ENCODE measurements around the gene RFFL. TPM values are rescaled to one million over a fixed set of nuclear protein-coding genes. Genes with fewer than 3 reads are reported as not detected.
"Not testable (repeated sequence)": the region's sequence is repeated elsewhere in the genome, so short reads cannot be mapped to it uniquely, and the experiment has no call there.

RFFL gene
- total RNA-seq, 6 experiments from 2014 or later: 12.0 to 18.5 (median 13.6) TPM

DNA sequence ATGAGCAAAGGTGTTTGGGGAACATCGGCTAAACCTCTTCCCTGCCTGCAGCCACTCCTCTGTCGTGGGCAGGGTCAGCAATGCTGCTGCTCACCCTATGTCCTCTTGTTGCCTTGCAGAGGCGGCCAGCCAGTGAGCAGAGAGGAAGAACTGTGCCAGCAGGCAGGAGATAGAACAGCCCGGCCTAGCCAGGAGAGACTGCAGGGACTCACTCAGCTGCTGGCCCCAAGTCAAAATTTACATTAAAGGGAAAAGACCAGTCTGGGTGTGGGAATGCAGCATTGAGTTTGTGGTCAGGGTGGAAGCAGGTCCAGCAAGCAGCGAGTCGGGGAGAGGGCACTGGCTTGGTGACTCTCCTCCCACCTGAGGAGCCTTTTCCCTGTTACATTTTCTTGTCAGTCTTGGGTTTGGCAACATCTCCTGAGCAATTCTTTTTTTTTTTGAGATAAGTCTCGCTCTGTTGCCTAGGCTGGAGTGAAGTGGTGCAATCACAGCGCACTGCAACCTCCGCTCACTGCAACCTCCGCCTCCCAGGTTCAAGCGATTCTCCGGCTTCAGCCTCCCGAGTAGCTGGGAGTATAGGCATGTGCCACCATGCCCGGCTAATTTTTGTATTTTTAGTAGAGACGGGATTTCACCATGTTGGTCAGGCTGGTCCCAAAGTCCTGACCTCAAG lies 60.5 kb downstream of the RFFL start:
- Mint-ChIP-seq H3K4me1 (ENCODE audit: low read depth) (peaks cover 6% of the 10 kb centered on the region), H3K36me3 (ENCODE audit: low read depth) (peaks cover 8% of the 10 kb centered on the region), H3K27me3 (ENCODE audit: insufficient read depth) (peaks cover 1% of the 10 kb centered on the region; the same call in 1 of the 2 replicates), H3K9me3 (no peaks in the 10 kb centered on the region), H3K4me3 (no peak overlapping the region; the same call in 1 of the 2 replicates), H3K27ac (0 out of 2 replicates have a peak overlapping the region, but pooled peaks have one; percentile 2)
- no peak for DNase-seq
- TF ChIP-seq, protein P1, sequence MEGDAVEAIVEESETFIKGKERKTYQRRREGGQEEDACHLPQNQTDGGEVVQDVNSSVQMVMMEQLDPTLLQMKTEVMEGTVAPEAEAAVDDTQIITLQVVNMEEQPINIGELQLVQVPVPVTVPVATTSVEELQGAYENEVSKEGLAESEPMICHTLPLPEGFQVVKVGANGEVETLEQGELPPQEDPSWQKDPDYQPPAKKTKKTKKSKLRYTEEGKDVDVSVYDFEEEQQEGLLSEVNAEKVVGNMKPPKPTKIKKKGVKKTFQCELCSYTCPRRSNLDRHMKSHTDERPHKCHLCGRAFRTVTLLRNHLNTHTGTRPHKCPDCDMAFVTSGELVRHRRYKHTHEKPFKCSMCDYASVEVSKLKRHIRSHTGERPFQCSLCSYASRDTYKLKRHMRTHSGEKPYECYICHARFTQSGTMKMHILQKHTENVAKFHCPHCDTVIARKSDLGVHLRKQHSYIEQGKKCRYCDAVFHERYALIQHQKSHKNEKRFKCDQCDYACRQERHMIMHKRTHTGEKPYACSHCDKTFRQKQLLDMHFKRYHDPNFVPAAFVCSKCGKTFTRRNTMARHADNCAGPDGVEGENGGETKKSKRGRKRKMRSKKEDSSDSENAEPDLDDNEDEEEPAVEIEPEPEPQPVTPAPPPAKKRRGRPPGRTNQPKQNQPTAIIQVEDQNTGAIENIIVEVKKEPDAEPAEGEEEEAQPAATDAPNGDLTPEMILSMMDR (IDR thresholded peaks at IDR 0.05): no peak

DNA sequence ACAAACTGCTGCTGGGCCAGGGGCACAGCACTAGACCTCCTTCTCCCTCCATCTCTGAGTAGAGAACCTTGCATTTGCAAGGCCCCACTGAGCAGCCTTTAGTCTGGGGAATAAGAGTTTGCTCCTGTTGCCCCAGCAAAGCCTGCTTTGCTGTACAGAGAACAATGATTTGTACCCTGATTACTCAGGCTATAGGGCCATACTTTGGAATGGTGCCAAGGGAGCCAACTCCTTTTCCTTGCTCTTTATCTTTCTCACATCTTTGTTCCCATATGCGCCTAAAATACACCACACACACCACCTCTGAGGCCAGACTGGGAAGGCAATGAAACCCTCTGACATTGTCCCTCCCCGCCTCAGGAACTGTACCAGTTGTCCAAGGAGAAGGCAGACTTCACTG lies 62.0 kb downstream of the RFFL start:
- DNase-seq: no peak
- no peak overlapping the region for H3K27ac Mint-ChIP-seq
- H3K4me3 Mint-ChIP-seq: no peak overlapping the region
- TF ChIP-seq, protein P1 (IDR thresholded peaks at IDR 0.05): no peak
- H3K27me3 Mint-ChIP-seq (ENCODE audit: insufficient read depth): peaks cover 1% of the 10 kb centered on the region; the same call in 1 of the 2 replicates
- no peaks in the 10 kb centered on the region; the same call in 1 of the 2 replicates for H3K36me3 Mint-ChIP-seq (ENCODE audit: low read depth)
- H3K4me1 Mint-ChIP-seq (ENCODE audit: low read depth): peaks cover 14% of the 10 kb centered on the region
- no peaks in the 10 kb centered on the region for H3K9me3 Mint-ChIP-seq

DNA sequence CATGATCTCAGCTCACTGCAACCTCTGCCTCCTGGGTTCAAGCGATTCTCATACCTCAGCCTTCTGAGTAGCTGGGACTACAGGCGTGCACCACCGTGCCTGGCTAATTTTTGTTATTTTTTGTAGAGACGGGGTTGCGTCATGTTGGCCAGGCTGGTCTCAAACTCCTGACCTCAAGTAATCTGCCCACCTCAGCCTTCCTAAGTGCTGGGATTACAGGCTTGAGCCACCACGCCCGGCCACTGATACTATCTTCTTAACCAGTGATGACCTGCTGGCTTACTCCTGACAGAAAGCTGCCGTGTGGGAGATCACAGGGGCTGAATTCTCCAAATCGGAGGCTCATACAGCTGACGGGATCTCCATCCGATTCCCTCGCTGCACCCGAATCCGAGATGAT lies 62.5 kb downstream of the RFFL start:
- H3K36me3 Mint-ChIP-seq (ENCODE audit: low read depth); H3K27ac Mint-ChIP-seq; H3K9me3 Mint-ChIP-seq; H3K4me3 Mint-ChIP-seq; DNase-seq; H3K27me3 Mint-ChIP-seq (ENCODE audit: insufficient read depth): not testable (repeated sequence)
- H3K4me1 Mint-ChIP-seq (ENCODE audit: low read depth): peaks cover 14% of the 10 kb centered on the region

DNA sequence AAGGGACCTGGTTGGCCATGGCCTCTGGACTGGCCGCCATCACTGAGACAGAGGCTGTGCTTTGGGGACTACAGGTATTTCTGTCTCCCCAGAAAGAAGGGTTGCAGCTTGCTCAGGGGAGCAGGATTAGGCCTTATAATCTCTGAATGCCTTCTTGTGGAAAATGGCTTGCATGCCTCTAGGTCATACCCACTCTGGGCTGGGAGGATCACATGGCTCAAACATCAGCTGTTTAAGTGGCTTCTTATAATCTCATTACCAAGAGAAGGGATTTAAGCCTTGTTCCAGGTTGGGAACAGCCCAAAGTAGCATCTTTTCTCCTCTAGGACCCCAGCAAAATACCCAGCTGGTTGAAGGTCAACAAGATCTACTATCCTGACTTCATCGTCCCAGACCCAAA lies 64.1 kb downstream of the RFFL start:
- H3K4me1 Mint-ChIP-seq (ENCODE audit: low read depth): peaks cover 14% of the 10 kb centered on the region
- DNase-seq: no peak
- H3K27me3 Mint-ChIP-seq (ENCODE audit: insufficient read depth): peaks cover 1% of the 10 kb centered on the region; the same call in 1 of the 2 replicates
- no peak overlapping the region for H3K27ac Mint-ChIP-seq
- no peak overlapping the region for H3K4me3 Mint-ChIP-seq
- TF ChIP-seq, protein P1 (IDR thresholded peaks at IDR 0.05): no peak
- no peaks in the 10 kb centered on the region for H3K9me3 Mint-ChIP-seq
- H3K36me3 Mint-ChIP-seq (ENCODE audit: low read depth): no peaks in the 10 kb centered on the region

DNA sequence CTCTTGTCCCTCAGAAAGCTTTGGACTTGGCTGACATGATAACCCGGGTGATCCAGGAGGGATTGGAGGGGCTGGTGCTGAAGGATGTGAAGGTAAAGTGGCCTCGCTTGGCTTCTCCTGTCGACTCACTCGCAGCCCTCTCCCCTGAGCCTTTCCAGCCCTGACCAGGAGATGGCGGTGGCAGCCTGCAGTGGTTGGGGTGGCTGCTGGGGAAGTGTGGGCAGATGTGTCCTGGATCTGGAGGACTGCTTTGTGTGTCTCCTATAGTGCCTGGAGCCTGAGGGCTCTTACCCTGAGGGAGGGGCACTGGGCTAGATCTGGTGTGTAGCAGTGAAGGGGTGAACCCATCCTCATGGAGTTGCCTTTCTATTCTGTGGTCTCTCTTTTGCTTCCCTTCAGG lies 65.3 kb downstream of the RFFL start:
- Mint-ChIP-seq H3K9me3 (no peaks in the 10 kb centered on the region), H3K27ac (no peak overlapping the region), H3K4me3 (no peak overlapping the region), H3K4me1 (ENCODE audit: low read depth) (peaks cover 17% of the 10 kb centered on the region), H3K27me3 (ENCODE audit: insufficient read depth) (peaks cover 1% of the 10 kb centered on the region; the same call in 1 of the 2 replicates), H3K36me3 (ENCODE audit: low read depth) (no peaks in the 10 kb centered on the region)
- DNase-seq: peak; percentile 52
- TF ChIP-seq, protein P1 (IDR thresholded peaks at IDR 0.05): peak; percentile 82

DNA sequence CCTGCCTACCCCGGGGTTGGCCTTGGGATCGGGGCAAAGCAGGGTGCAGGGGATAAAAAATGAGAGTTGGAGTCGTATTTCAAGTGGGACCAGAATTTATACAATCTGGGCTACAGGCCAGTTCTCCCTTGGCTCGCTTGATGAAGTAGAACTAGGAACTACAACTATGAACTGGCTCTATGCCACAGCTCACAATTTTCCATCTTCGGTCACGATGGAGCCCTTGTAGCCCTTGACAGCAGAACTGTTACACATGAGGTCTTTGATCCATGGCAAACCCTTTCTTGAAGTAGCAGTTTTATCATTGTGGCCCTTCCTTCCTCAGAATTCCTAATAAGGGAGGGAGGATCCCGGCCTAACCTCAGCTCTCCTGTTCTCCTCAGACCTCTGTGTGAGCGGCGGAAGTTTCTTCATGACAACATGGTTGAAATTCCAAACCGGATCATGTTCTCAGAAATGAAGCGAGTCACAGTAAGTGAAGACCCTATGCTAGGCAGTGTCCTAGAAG lies 66.1 kb downstream of the RFFL start:
- Mint-ChIP-seq H3K9me3 (no peaks in the 10 kb centered on the region), H3K27ac (no peak overlapping the region), H3K36me3 (ENCODE audit: low read depth) (no peaks in the 10 kb centered on the region), H3K4me3 (no peak overlapping the region), H3K27me3 (ENCODE audit: insufficient read depth) (peaks cover 1% of the 10 kb centered on the region; the same call in 1 of the 2 replicates), H3K4me1 (ENCODE audit: low read depth) (peaks cover 25% of the 10 kb centered on the region)
- peak; percentile 39 for DNase-seq
- TF ChIP-seq, protein P1 (IDR thresholded peaks at IDR 0.05): no peak

All from HFFc6 (cell line).